PC-3 (cell line): Measurements from ENCODE around the gene CSMD2.

Experiments used
- CTCF ChIP-seq: fragments of 300-600 bp; sonication (generic); conservative IDR thresholded peaks from 2 replicates; pipeline ENCODE4 v1.5.1; 2017; ENCODE audit warnings: antibody characterized with exemption, low read depth, mild to moderate bottlenecking, low read length
- EZH2 ChIP-seq: fragments of 300-600 bp; sonication (generic); IDR thresholded peaks from one replicate; pipeline ENCODE4 v1.6.1; 2017; ENCODE audit warnings: antibody characterized with exemption, mild to moderate bottlenecking, low read length; ENCODE audit not compliant: unreplicated experiment
- EZH2phosphoT487 ChIP-seq: fragments of 300-600 bp; sonication (generic); IDR thresholded peaks from 2 replicates; pipeline ENCODE4 v1.6.1; 2018; ENCODE audit warnings: mild to moderate bottlenecking, antibody characterized with exemption, low read length, borderline replicate concordance

GRCh38 chr1:33537885-33538284 lies 627.1 kb downstream of the CSMD2 start:
- TF ChIP-seq CTCF (no peak), EZH2 (no peak), EZH2phosphoT487 (no peak)
